Thyroid gland (tissue), 4 donors: ENCODE measurements around the gene SLMAP.

Source experiments
- POLR2A ChIP-seq, 2 donors: fragments of 450-650 bp; IDR thresholded peaks; one replicate each; pipeline ENCODE4 v1.6.1; 2017; ENCODE audit warnings: antibody characterized with exemption in 2 of 2, mild to moderate bottlenecking in 2 of 2, moderate library complexity in 1 of 2
- TF ChIP-seq, protein P1 (sequence below), 6 experiments: fragments of 200-600 bp in 3 of 6; fragments of 450-650 bp in 3 of 6; sonication (generic) in 3 of 6; IDR thresholded peaks; one replicate each; pipeline ENCODE4 v1.5.1; 2016 to 2019; ENCODE audit warnings: antibody characterized with exemption in 6 of 6, mild to moderate bottlenecking in 2 of 6, inconsistent platforms in 1 of 6, moderate library complexity in 1 of 6

DNA sequence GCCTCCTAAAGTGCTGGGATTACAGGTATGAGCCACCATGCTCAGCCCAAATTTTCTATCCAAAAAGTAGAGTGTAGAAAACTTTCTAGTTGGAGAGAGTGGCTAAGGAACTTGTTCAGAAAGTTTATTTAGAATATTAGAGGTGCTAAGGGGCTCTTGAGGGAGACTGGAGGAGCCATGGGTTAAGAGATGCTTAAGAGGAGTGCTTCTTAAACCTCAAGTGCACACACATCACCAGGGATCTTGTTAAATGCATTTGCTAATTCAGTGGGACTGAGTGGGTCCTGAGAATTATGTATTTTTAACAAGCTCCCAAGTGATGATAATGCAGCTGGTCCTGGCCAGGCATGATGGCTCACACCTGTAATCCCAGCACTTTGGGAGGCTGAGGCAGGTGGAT is 29.7 kb upstream of the SLMAP start:
- TF ChIP-seq, protein P1, sequence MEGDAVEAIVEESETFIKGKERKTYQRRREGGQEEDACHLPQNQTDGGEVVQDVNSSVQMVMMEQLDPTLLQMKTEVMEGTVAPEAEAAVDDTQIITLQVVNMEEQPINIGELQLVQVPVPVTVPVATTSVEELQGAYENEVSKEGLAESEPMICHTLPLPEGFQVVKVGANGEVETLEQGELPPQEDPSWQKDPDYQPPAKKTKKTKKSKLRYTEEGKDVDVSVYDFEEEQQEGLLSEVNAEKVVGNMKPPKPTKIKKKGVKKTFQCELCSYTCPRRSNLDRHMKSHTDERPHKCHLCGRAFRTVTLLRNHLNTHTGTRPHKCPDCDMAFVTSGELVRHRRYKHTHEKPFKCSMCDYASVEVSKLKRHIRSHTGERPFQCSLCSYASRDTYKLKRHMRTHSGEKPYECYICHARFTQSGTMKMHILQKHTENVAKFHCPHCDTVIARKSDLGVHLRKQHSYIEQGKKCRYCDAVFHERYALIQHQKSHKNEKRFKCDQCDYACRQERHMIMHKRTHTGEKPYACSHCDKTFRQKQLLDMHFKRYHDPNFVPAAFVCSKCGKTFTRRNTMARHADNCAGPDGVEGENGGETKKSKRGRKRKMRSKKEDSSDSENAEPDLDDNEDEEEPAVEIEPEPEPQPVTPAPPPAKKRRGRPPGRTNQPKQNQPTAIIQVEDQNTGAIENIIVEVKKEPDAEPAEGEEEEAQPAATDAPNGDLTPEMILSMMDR (IDR thresholded peaks at IDR 0.05) = no peak
- TF ChIP-seq POLR2A (IDR thresholded peaks at IDR 0.05) = no peak
